DMS 273 (cell line): ENCODE results near the gene HSP90AA1.
A peak's percentile ranks its signal among the peaks of the same experiment; 100 is the strongest.
"Not testable (repeated sequence)": the region's sequence is repeated elsewhere in the genome, so short reads cannot be mapped to it uniquely, and the experiment has no call there.

Source experiments
- DNase-seq: peaks from one replicate; lab custom pipeline; 2025; ENCODE audit not compliant: unreplicated experiment; lab: John Stamatoyannopoulos, UW

Gene HSP90AA1

GRCh38 chr14:102095231-102095870, 8.5 kb upstream of the HSP90AA1 start:
- DNase-seq, result no peak

GRCh38 chr14:102094101-102094500, 7.3 kb upstream of the HSP90AA1 start:
- no peak for DNase-seq

GRCh38 chr14:102092806-102093205, 6.0 kb upstream of the HSP90AA1 start:
- no peak for DNase-seq

- no peak for DNase-seq
Measured at GRCh38 chr14:102090713-102091112, 3.9 kb upstream of the HSP90AA1 start.

GRCh38 chr14:102089621-102090343, 2.9 kb upstream of the HSP90AA1 start:
- no peak for DNase-seq

DNA sequence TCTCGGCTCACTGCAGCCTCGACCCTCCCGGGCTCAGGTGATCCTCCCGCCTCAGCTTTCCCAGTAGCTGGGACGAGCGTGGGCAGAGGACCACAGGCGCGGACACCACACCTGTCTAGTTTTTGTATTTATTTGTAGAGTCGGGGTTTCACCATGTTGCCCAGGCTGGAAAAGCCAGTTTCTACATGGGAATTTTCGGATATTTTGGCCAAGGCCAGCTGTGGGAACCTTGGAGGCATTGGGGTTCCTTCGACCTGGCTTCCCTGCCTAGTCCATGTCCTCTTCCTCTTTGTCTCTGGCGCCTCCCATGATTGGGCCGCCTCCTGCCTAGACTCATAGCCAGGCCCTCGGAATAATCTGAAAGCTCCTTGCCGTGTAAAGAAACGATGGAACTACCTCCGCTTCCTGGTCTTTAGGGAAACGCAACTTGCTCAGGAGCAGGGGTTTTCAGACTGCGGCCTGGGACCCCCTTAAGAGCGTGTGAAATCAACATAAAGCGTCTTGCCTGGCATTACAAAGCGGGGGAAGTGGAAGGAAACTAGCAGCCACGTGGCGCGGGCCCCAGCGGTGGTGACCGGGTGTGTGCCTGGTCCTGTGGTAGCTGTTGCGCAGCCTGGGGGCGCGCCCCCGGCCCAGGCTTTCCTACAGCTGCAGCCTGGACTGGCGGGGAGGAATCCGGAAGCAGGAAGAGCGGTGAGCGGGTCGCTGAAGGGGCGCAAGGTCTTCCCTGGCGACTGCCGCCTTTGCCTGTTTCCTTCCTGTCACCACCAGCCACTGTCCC, 1.4 kb upstream of the HSP90AA1 start:
- no peak for DNase-seq

GRCh38 chr14:102087762-102088011, 843 bp upstream of the HSP90AA1 start:
- DNase-seq, result no peak

GRCh38 chr14:102086709-102086971, 204 bp downstream of the HSP90AA1 start:
- DNase-seq, result no peak

GRCh38 chr14:102085948-102086708, 716 bp downstream of the HSP90AA1 start:
- peak; percentile 73 for DNase-seq

DNA sequence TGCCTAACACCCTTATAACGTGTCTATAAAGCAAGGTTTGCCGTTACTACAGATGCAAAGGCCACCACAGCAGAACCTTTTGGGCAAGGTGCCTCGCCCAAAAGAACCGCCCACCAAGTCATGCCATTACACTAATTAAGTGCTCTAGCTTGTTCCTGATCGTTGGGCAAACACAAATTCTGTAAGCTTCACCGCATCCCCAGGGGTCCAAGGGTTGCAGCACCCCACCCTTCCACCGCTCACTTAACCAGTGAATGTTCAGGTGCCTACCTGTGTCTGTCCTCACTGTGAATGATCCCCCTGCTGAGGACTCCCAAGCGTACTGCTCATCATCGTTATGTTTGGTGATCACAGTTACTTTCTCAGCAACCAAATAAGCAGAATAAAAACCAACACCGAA, 1.4 kb downstream of the HSP90AA1 start:
- DNase-seq, result peak; percentile 41

- no peak for DNase-seq
Measured at GRCh38 chr14:102084931-102085330, 1.9 kb downstream of the HSP90AA1 start.

- not testable (repeated sequence) for DNase-seq
Measured at GRCh38 chr14:102084522-102084921, 2.3 kb downstream of the HSP90AA1 start.

DNA sequence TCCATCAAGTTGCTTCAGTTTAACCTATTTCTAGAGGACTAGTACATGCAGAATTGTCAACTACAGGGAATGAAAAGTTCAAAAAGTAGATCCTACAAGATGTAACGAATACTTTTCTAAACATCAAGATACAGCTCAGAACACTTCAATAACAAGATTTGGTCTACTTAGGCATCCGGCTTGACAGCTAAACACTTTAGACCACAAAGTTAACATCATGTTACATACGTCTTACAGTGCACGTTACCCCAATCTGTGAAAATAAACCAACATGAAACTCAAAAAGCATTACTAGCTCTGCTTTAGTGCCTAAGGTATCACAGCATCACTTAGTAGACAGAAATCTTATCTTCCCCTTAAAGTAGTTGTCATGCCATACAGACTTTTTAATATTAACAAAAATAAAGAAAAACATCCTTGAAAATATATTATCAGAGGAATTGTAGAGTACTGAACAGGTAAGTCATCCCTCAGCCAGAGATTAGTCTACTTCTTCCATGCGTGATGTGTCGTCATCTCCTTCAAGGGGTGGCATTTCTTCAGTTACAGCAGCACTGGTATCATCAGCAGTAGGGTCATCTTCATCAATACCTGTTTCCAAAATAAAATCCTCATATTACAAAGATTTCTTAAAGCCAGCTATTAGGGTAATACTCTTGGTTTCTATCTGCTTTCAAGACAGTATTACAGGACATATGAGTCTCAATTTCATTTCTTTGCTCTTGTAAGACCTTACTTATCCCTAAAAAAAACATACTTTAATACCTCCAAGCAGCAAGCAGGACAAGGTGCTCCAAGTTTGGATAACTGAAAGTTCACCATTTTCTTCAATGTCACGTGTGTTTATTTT, 5.4 kb downstream of the HSP90AA1 start:
- no peak for DNase-seq

DNA sequence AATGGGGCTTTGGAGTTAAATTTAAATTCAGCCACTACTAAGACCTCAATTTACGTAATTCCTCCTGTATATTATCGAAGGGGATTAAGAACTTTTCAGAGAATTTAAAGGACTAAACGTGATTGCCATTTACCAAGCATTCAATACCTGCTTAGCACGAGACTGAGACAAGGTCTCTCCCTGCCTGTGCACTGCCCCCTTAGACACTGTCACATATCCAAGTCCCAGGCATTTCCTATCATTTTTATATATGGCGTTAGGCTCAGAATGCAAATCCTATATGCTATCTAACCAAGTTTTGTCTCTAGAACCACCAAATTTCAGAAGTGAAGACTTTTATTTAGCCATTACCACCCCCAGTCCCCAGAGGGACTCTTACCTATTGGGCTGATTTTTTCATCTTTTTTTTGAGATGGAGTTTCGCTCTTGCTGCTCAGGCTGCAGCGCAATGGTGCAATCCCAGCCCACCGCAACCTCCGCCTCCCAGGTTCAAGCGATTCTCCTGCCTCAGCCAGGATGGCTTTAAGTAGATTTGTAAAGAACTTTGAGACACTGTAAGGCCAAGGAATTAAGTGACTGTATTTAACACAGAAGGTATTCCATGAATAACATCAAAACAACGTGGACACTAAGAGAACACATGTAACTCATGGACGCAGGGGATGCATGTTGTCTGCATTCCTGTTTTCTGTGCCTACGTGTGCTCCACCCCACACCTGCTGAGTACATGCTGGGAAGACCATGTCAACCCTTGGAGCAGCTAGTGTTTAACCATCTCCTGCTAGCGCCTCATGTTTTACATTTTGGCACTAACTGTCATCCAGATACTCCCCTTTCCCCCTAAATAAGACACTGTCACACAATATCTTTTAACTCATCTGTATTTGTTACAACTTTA, 6.4 kb downstream of the HSP90AA1 start:
- no peak for DNase-seq

DNA sequence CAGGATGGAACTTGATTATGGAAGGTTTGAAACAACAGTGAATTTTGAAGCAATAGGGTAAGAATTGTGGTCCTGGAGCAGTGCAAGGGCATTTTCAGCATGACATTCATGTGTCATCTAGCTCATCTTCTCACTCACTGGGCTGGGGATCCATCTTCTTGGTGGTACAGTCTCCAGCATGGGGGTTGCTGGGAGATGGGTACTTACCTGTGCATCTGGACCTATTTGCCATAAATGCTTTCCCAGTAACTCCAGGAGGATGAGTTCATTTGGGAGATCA, 7.2 kb downstream of the HSP90AA1 start:
- no peak for DNase-seq

- no peak for DNase-seq
Measured at GRCh38 chr14:102078831-102079699, 7.8 kb downstream of the HSP90AA1 start.

GRCh38 chr14:102078361-102078791, 8.5 kb downstream of the HSP90AA1 start:
- not testable (repeated sequence) for DNase-seq

GRCh38 chr14:102077382-102077709, 9.5 kb downstream of the HSP90AA1 start:
- DNase-seq, result peak; percentile 34

- DNase-seq, result no peak
Measured at GRCh38 chr14:102075155-102075554, 11.7 kb downstream of the HSP90AA1 start.
